Measurements from ENCODE around the gene LCE3D. TPM values are rescaled to one million over a fixed set of nuclear protein-coding genes. Genes with fewer than 3 reads are reported as not detected.

LCE3D gene
- total RNA-seq, 2 donors from 2014 or later: not detected

GRCh38 chr1:152543820-152544219, 36.5 kb downstream of the LCE3D start:
- no peaks in the 10 kb centered on the region for H3K36me3 ChIP-seq
- TF ChIP-seq, protein P1, sequence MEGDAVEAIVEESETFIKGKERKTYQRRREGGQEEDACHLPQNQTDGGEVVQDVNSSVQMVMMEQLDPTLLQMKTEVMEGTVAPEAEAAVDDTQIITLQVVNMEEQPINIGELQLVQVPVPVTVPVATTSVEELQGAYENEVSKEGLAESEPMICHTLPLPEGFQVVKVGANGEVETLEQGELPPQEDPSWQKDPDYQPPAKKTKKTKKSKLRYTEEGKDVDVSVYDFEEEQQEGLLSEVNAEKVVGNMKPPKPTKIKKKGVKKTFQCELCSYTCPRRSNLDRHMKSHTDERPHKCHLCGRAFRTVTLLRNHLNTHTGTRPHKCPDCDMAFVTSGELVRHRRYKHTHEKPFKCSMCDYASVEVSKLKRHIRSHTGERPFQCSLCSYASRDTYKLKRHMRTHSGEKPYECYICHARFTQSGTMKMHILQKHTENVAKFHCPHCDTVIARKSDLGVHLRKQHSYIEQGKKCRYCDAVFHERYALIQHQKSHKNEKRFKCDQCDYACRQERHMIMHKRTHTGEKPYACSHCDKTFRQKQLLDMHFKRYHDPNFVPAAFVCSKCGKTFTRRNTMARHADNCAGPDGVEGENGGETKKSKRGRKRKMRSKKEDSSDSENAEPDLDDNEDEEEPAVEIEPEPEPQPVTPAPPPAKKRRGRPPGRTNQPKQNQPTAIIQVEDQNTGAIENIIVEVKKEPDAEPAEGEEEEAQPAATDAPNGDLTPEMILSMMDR (IDR thresholded peaks at IDR 0.05): no peak
- H3K4me1 ChIP-seq: no peaks in the 10 kb centered on the region
- no peak overlapping the region for H3K27ac ChIP-seq
- H3K9me3 ChIP-seq: no peaks in the 10 kb centered on the region
- H3K27me3 ChIP-seq: no peaks in the 10 kb centered on the region
- H3K4me3 ChIP-seq: no peak overlapping the region
- no peak for DNase-seq (ENCODE audit: low spot score)

DNA sequence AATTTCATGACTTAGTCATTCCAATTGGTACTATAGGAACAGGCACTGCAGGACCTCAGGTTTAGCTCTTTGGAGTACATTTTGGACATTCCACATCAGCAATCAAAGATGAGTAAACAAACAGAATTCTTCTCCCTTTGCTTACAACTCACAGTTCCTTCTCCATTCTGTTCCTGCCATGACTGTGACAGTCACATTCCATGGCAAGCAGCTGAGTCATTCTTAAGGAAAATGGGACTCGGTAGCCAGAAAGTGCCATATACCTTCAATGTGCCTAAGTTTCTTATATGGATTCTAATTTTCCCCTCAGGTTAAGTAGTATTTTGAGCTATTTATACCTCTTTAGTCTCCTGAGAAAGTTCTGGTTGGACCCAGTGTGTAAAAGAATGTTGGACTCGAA, 40.4 kb downstream of the LCE3D start:
- Histone ChIP-seq H3K9me3 (no peaks in the 10 kb centered on the region), H3K36me3 (no peaks in the 10 kb centered on the region), H3K27ac (no peak overlapping the region), H3K4me1 (no peaks in the 10 kb centered on the region), H3K4me3 (no peak overlapping the region), H3K27me3 (no peaks in the 10 kb centered on the region)
- DNase-seq (ENCODE audit: low spot score): no peak
- TF ChIP-seq, protein P1 (IDR thresholded peaks at IDR 0.05): no peak

GRCh38 chr1:152537496-152537895, 42.8 kb downstream of the LCE3D start:
- DNase-seq (ENCODE audit: low spot score): no peak
- Histone ChIP-seq H3K4me1 (no peaks in the 10 kb centered on the region), H3K9me3 (no peaks in the 10 kb centered on the region), H3K4me3 (no peak overlapping the region), H3K27me3 (no peaks in the 10 kb centered on the region), H3K27ac (no peak overlapping the region), H3K36me3 (no peaks in the 10 kb centered on the region)
- TF ChIP-seq, protein P1 (IDR thresholded peaks at IDR 0.05): no peak

DNA sequence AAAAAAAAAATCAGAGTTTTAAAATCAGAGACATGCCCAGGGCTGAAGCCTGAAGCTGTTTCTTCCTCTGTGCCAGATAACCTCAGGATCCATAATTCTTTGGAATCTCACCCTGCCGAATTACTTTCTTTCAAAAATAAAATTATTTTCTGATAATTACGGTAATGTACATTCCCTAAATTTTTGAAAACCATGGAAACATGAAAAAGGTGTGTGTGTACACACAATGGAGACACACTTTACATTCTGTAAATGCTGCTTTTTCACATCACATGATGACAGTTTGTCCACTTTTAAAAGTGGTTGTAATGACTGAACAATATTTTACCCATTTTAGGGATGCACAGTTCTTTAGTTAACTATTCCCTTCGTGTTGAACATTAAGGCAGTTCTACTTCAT, 44.5 kb downstream of the LCE3D start:
- H3K27ac ChIP-seq: no peak overlapping the region
- TF ChIP-seq, protein P1 (IDR thresholded peaks at IDR 0.05): no peak
- no peak for DNase-seq (ENCODE audit: low spot score)
- no peaks in the 10 kb centered on the region for H3K4me1 ChIP-seq
- H3K27me3 ChIP-seq: no peaks in the 10 kb centered on the region
- H3K4me3 ChIP-seq: no peak overlapping the region
- H3K36me3 ChIP-seq: no peaks in the 10 kb centered on the region
- no peaks in the 10 kb centered on the region for H3K9me3 ChIP-seq

DNA sequence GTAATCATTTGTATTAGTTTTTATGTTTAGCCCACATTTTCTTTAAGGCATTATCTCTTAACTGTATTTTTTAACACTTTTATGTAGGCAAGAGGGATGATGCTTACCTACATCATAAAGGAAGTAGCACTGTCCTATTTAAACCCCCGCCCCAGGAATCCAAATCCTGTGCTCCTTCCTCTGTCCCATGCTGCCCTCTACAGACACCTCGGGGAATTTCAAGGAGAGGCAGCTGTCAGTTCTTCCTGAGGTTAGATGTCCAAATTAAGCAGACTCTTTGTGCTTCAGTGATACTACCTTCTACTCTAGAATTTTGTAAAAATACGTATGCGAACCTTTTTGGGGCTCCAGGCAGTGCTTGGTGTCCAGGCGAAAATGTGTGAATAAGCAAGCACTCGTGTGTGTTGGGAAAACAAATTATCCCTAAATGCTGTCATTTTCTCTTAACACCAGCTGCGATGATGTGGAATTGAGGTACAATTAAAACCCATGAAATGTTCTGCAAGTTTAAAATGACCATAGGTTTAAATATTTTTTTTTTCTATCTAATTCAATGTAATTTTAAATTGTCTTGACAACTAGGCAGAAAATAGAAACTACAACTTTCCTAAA, 46.9 kb downstream of the LCE3D start:
- Histone ChIP-seq H3K27me3 (no peaks in the 10 kb centered on the region), H3K9me3 (no peaks in the 10 kb centered on the region), H3K4me3 (no peak overlapping the region), H3K36me3 (no peaks in the 10 kb centered on the region), H3K27ac (no peak overlapping the region), H3K4me1 (no peaks in the 10 kb centered on the region)
- DNase-seq (ENCODE audit: low spot score): no peak
- TF ChIP-seq, protein P1 (IDR thresholded peaks at IDR 0.05): peak; percentile 22 to 43

Other genes with a start within 250 kb of the LCE3D start
- gene FLG2, start 220.5 kb downstream of the LCE3D start, total RNA-seq: not detected
- not detected for gene CRNN, start 166.3 kb downstream of the LCE3D start, total RNA-seq
- not detected for gene LCE5A, start 69.7 kb downstream of the LCE3D start, total RNA-seq
- not detected for gene CRCT1, start 66.0 kb downstream of the LCE3D start, total RNA-seq
- not detected for gene LCE3E, start 13.7 kb downstream of the LCE3D start, total RNA-seq
- not detected for gene LCE3C, start 19.7 kb upstream of the LCE3D start, total RNA-seq
- not detected for gene LCE3B, start 33.3 kb upstream of the LCE3D start, total RNA-seq
- not detected for gene LCE3A, start 42.6 kb upstream of the LCE3D start, total RNA-seq
- not detected for gene LCE2D, start 82.9 kb upstream of the LCE3D start, total RNA-seq
- gene LCE2C, start 94.8 kb upstream of the LCE3D start, total RNA-seq: not detected
- not detected for gene LCE2B, start 105.6 kb upstream of the LCE3D start, total RNA-seq
- gene LCE2A, start 117.8 kb upstream of the LCE3D start, total RNA-seq: not detected
- gene LCE4A, start 127.6 kb upstream of the LCE3D start, total RNA-seq: not detected
- not detected for gene KPRP, start 177.5 kb upstream of the LCE3D start, total RNA-seq
- gene LCE1F, start 194.6 kb upstream of the LCE3D start, total RNA-seq: not detected
- not detected for gene LCE1E, start 205.7 kb upstream of the LCE3D start, total RNA-seq
- gene LCE1D, start 216.2 kb upstream of the LCE3D start, total RNA-seq: not detected
- not detected for gene LCE1C, start 226.1 kb upstream of the LCE3D start, total RNA-seq
- not detected for gene LCE1B, start 231.5 kb upstream of the LCE3D start, total RNA-seq
- gene LCE1A, start 247.0 kb upstream of the LCE3D start, total RNA-seq: not detected